ENCODE results near the gene CELF4. TPM values are rescaled to one million over a fixed set of nuclear protein-coding genes. Genes with fewer than 3 reads are reported as not detected.

The CELF4 gene
- total and polyA plus RNA-seq, 2 donors (not counting 3 experiments of a cell fraction or from before 2014, with no cell fraction given) = not detected

GRCh38 chr18:37512400-37512799 is 53.2 kb downstream of the CELF4 start:
- CTCF ChIA-PET = no interaction called here
- DNase-seq (ENCODE audit: low read depth, low spot score) = no peak
- H3K9me1 ChIP-seq (replicated peaks; ENCODE audit: control insufficient read depth, extremely low read depth, insufficient read depth, low read length) = no peaks in the 10 kb centered on the region
- H2AFZ ChIP-seq (ENCODE audit: low read depth, low read length) = no peak overlapping the region
- intact Hi-C loops (cut with micrococcal nuclease) (no loop called here), dilution Hi-C loops (cut with MboI; ENCODE audit: extremely low pct_ligation_motif_present, low sequenced_read_pairs) (no loop called here)
- no peak overlapping the region for H3K9ac ChIP-seq (replicated peaks; ENCODE audit: extremely low read depth, insufficient read depth, low read length)
- no peak for FAIRE-seq
- no peaks in the 10 kb centered on the region for H3K36me3 ChIP-seq (ENCODE audit: control insufficient read depth in 2 of 2, extremely low read depth in 1 of 2, insufficient read depth in 2 of 2, low read length in 2 of 2)
- no peak overlapping the region for H3K27ac ChIP-seq (ENCODE audit: insufficient read depth, low read depth, low read length)
- H3K9me3 ChIP-seq (replicated peaks; ENCODE audit: control insufficient read depth, insufficient read depth, low read length) = no peaks in the 10 kb centered on the region
- H3K4me3 ChIP-seq (replicated peaks in 1 of 3; ENCODE audit: insufficient read depth in 1 of 3, low read depth in 1 of 3, low read length in 3 of 3) = no peak overlapping the region
- POLR2A ChIA-PET = no interaction called here
- H3K4me2 ChIP-seq (ENCODE audit: insufficient read depth, low read length) = no peak overlapping the region
- TF ChIP-seq CTCF (IDR thresholded peaks at IDR 0.05; ENCODE audit: extremely low read depth in 1 of 2, insufficient read depth in 1 of 2, low read depth in 1 of 2, low read length in 2 of 2) (no peak), FOS (IDR thresholded peaks at IDR 0.05; ENCODE audit: borderline replicate concordance, insufficient read depth, low read length) (no peak), POLR2AphosphoS5 (IDR thresholded peaks at IDR 0.05; ENCODE audit: insufficient read depth, low read depth, low read length) (no peak), EZH2 (IDR thresholded peaks at IDR 0.05; ENCODE audit: borderline replicate concordance, low read depth, low read length, severe bottlenecking) (no peak), JUN (IDR thresholded peaks at IDR 0.05; ENCODE audit: borderline replicate concordance, insufficient read depth, insufficient read length, low read depth) (no peak), POLR2A (IDR thresholded peaks at IDR 0.05; ENCODE audit: low read depth, low read length) (no peak), GATA2 (IDR thresholded peaks at IDR 0.05; ENCODE audit: insufficient read depth, insufficient read length, low read depth, low read length) (no peak), MYC (IDR thresholded peaks at IDR 0.05; ENCODE audit: low read depth, low read length) (no peak)
- TF ChIP-seq, protein P1, sequence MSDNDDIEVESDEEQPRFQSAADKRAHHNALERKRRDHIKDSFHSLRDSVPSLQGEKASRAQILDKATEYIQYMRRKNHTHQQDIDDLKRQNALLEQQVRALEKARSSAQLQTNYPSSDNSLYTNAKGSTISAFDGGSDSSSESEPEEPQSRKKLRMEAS (IDR thresholded peaks at IDR 0.05; ENCODE audit: insufficient read depth, insufficient read length) = no peak
- H3K79me2 ChIP-seq (ENCODE audit: control insufficient read depth, insufficient read depth, low read length) = no peaks in the 10 kb centered on the region
- no peaks in the 10 kb centered on the region for H3K4me1 ChIP-seq (ENCODE audit: control insufficient read depth, extremely low read depth, insufficient read depth, low read length)
- H4K20me1 ChIP-seq (replicated peaks; ENCODE audit: control insufficient read depth, extremely low read depth, insufficient read depth, low read length) = no peaks in the 10 kb centered on the region
- H3K27me3 ChIP-seq (ENCODE audit: control insufficient read depth in 2 of 2, insufficient read depth in 2 of 2, low read length in 2 of 2) = no peaks in the 10 kb centered on the region
- BruUV-seq (replicated peaks) = no TSS peak
